ENCODE results near the gene ADAMTSL4.

Gene ADAMTSL4

GRCh38 chr1:150548632-150549495 lies at the start of gene ADAMTSL4:
TSS of gene ADAMTSL4 (plus strand) at chr1:150549408. CDS start at chr1:150552289, 2,881 bp downstream.
- peak; percentile 32 for DNase-seq

GRCh38 chr1:150505431-150505830 lies 43.8 kb upstream of the ADAMTSL4 start:
- no peak for DNase-seq

GRCh38 chr1:150507912-150508864 lies 41.0 kb upstream of the ADAMTSL4 start, which contains the start of gene ECM1:
TSS of gene ECM1 (plus strand) at chr1:150508109. CDS start at chr1:150508210, 101 bp downstream.
- DNase-seq = no peak

- no peak for DNase-seq
These were observed 40.2 kb upstream of the ADAMTSL4 start for GRCh38 chr1:150508982-150509381.

- peak; percentile 23 for DNase-seq
These were observed 37.7 kb upstream of the ADAMTSL4 start for GRCh38 chr1:150511551-150511950.

GRCh38 chr1:150511985-150512660 lies 37.1 kb upstream of the ADAMTSL4 start:
- no peak for DNase-seq

- DNase-seq = no peak
These were observed 36.4 kb upstream of the ADAMTSL4 start for GRCh38 chr1:150512846-150513245.

GRCh38 chr1:150513351-150513791 lies 35.8 kb upstream of the ADAMTSL4 start:
- DNase-seq = peak; percentile 56

GRCh38 chr1:150514260-150514659 lies 34.9 kb upstream of the ADAMTSL4 start:
- DNase-seq = no peak

- no peak for DNase-seq
These were observed 34.3 kb upstream of the ADAMTSL4 start for GRCh38 chr1:150514913-150515327.

- DNase-seq = peak; percentile 95
These were observed 33.7 kb upstream of the ADAMTSL4 start, which contains the start of gene FALEC for GRCh38 chr1:150515328-150516049. TSS of gene FALEC (plus strand) at chr1:150515752.

- peak; percentile 66 for DNase-seq
These were observed 33.1 kb upstream of the ADAMTSL4 start for GRCh38 chr1:150516050-150516591.

- DNase-seq = no peak
These were observed 32.6 kb upstream of the ADAMTSL4 start for GRCh38 chr1:150516616-150517015.

GRCh38 chr1:150521196-150521968 lies 27.8 kb upstream of the ADAMTSL4 start:
- DNase-seq = no peak

GRCh38 chr1:150525348-150525747 lies 23.9 kb upstream of the ADAMTSL4 start:
- DNase-seq = no peak

GRCh38 chr1:150528196-150528595 lies 21.0 kb upstream of the ADAMTSL4 start:
- no peak for DNase-seq

GRCh38 chr1:150529017-150529416 lies 20.2 kb upstream of the ADAMTSL4 start:
- DNase-seq = no peak

- peak; percentile 79 for DNase-seq
These were observed 18.6 kb upstream of the ADAMTSL4 start for GRCh38 chr1:150530491-150531159.

GRCh38 chr1:150532860-150533259 lies 16.3 kb upstream of the ADAMTSL4 start:
- no peak for DNase-seq

GRCh38 chr1:150534002-150534401 lies 15.2 kb upstream of the ADAMTSL4 start:
- DNase-seq = no peak
